Measurements from ENCODE around the gene SLC11A1.
A peak's percentile ranks its signal among the peaks of the same experiment; 100 is the strongest.

SLC11A1 gene

GRCh38 chr2:218400930-218401881 is 19.1 kb downstream of the SLC11A1 start:
- Histone ChIP-seq H2BK15ac (ENCODE audit: low read depth, poor library complexity, severe bottlenecking) (no peak overlapping the region), H3K14ac (ENCODE audit: low read length in 2 of 2) (peak overlapping the region in 1 of 2 experiments; percentile 99), H3K27ac (ENCODE audit: low read length, poor library complexity, severe bottlenecking) (no peak overlapping the region), H3K18ac (ENCODE audit: low read depth in 1 of 2, low read length in 2 of 2) (peak overlapping the region; percentile 87 to 91), H3K79me1 (replicated peaks; ENCODE audit: low read length, poor library complexity, severe bottlenecking) (peaks cover 24% of the 10 kb centered on the region), H3K9me3 (ENCODE audit: control insufficient read depth, low read length) (no peaks in the 10 kb centered on the region), H2BK120ac (ENCODE audit: low read depth, low read length) (peak overlapping the region; percentile 100), H3K36me3 (ENCODE audit: control insufficient read depth in 1 of 2, insufficient read depth in 2 of 2, low read depth in 1 of 2, low read length in 2 of 2) (peaks cover 29 to 45% of the 10 kb centered on the region in 2 experiments), H3K4me3 (ENCODE audit: insufficient read depth in 1 of 2, low read depth in 1 of 2, low read length in 2 of 2) (peak overlapping the region; percentile 85), H4K8ac (ENCODE audit: low read length) (peak overlapping the region; percentile 88), H2AK5ac (ENCODE audit: low read length, severe bottlenecking) (no peak overlapping the region), H3K4me1 (ENCODE audit: control insufficient read depth, insufficient read depth, low read depth, low read length) (peaks cover 57% of the 10 kb centered on the region), H3K9ac (ENCODE audit: low read length) (peak overlapping the region; percentile 88), H3K23ac (ENCODE audit: low read length in 2 of 2) (peak overlapping the region in 1 of 2 experiments; percentile 95), H2BK5ac (ENCODE audit: low read depth, low read length, poor library complexity, severe bottlenecking) (no peak overlapping the region), H3K27me3 (ENCODE audit: control insufficient read depth in 1 of 2, insufficient read depth in 1 of 2, low read length in 2 of 2) (no peaks in the 10 kb centered on the region), H2AFZ (ENCODE audit: low read depth, low read length) (no peak overlapping the region), H3K4ac (ENCODE audit: low read depth in 1 of 2, low read length in 2 of 2) (peak overlapping the region; percentile 78 to 85), H4K91ac (ENCODE audit: low read length) (peak overlapping the region; percentile 76), H3K4me2 (ENCODE audit: low read length, poor library complexity, severe bottlenecking) (peak overlapping the region; percentile 96), H2BK12ac (ENCODE audit: low read length in 2 of 2) (peak overlapping the region in 1 of 2 experiments; percentile 47)
- WGBS: 54% methylated on average over 24 of the region's 24 CpGs
- DNase-seq: no peak

GRCh38 chr2:218401890-218402289 is 19.8 kb downstream of the SLC11A1 start:
- H4K8ac ChIP-seq (ENCODE audit: low read length): no peak overlapping the region
- no peak overlapping the region for H2AFZ ChIP-seq (ENCODE audit: low read depth, low read length)
- H2BK5ac ChIP-seq (ENCODE audit: low read depth, low read length, poor library complexity, severe bottlenecking): no peak overlapping the region
- no peak overlapping the region for H3K4ac ChIP-seq (ENCODE audit: low read depth in 1 of 2, low read length in 2 of 2)
- H3K9me3 ChIP-seq (ENCODE audit: control insufficient read depth, low read length): no peaks in the 10 kb centered on the region
- H3K4me3 ChIP-seq (ENCODE audit: insufficient read depth in 1 of 2, low read depth in 1 of 2, low read length in 2 of 2): peak overlapping the region in 1 of 2 experiments; percentile 85
- H3K79me1 ChIP-seq (replicated peaks; ENCODE audit: low read length, poor library complexity, severe bottlenecking): peaks cover 24% of the 10 kb centered on the region
- WGBS: 78% methylated on average over 6 of the region's 9 CpGs
- H3K27ac ChIP-seq (ENCODE audit: low read length, poor library complexity, severe bottlenecking): no peak overlapping the region
- no peak overlapping the region for H2BK15ac ChIP-seq (ENCODE audit: low read depth, poor library complexity, severe bottlenecking)
- H3K4me2 ChIP-seq (ENCODE audit: low read length, poor library complexity, severe bottlenecking): no peak overlapping the region
- peaks cover 54% of the 10 kb centered on the region for H3K4me1 ChIP-seq (ENCODE audit: control insufficient read depth, insufficient read depth, low read depth, low read length)
- H2BK12ac ChIP-seq (ENCODE audit: low read length in 2 of 2): no peak overlapping the region
- peak overlapping the region in 1 of 2 experiments; percentile 34 for H3K18ac ChIP-seq (ENCODE audit: low read depth in 1 of 2, low read length in 2 of 2)
- DNase-seq: no peak
- H2AK5ac ChIP-seq (ENCODE audit: low read length, severe bottlenecking): no peak overlapping the region
- peaks cover 29 to 45% of the 10 kb centered on the region in 2 experiments for H3K36me3 ChIP-seq (ENCODE audit: control insufficient read depth in 1 of 2, insufficient read depth in 2 of 2, low read depth in 1 of 2, low read length in 2 of 2)
- peak overlapping the region; percentile 71 for H3K9ac ChIP-seq (ENCODE audit: low read length)
- H3K14ac ChIP-seq (ENCODE audit: low read length in 2 of 2): no peak overlapping the region
- no peak overlapping the region for H4K91ac ChIP-seq (ENCODE audit: low read length)
- peak overlapping the region in 1 of 2 experiments; percentile 5 for H3K23ac ChIP-seq (ENCODE audit: low read length in 2 of 2)
- H3K27me3 ChIP-seq (ENCODE audit: control insufficient read depth in 1 of 2, insufficient read depth in 1 of 2, low read length in 2 of 2): no peaks in the 10 kb centered on the region
- no peak overlapping the region for H2BK120ac ChIP-seq (ENCODE audit: low read depth, low read length)

GRCh38 chr2:218402491-218402901 is 20.4 kb downstream of the SLC11A1 start:
- Histone ChIP-seq H3K4me3 (ENCODE audit: insufficient read depth in 1 of 2, low read depth in 1 of 2, low read length in 2 of 2) (no peak overlapping the region), H3K27me3 (ENCODE audit: control insufficient read depth in 1 of 2, insufficient read depth in 1 of 2, low read length in 2 of 2) (no peaks in the 10 kb centered on the region), H3K9me3 (ENCODE audit: control insufficient read depth, low read length) (no peaks in the 10 kb centered on the region), H2BK12ac (ENCODE audit: low read length in 2 of 2) (no peak overlapping the region), H2AFZ (ENCODE audit: low read depth, low read length) (no peak overlapping the region), H2AK5ac (ENCODE audit: low read length, severe bottlenecking) (no peak overlapping the region), H3K4me2 (ENCODE audit: low read length, poor library complexity, severe bottlenecking) (no peak overlapping the region), H3K18ac (ENCODE audit: low read depth in 1 of 2, low read length in 2 of 2) (no peak overlapping the region), H4K91ac (ENCODE audit: low read length) (no peak overlapping the region), H3K14ac (ENCODE audit: low read length in 2 of 2) (no peak overlapping the region), H3K9ac (ENCODE audit: low read length) (no peak overlapping the region), H4K8ac (ENCODE audit: low read length) (no peak overlapping the region), H3K79me1 (replicated peaks; ENCODE audit: low read length, poor library complexity, severe bottlenecking) (peaks cover 24% of the 10 kb centered on the region), H2BK120ac (ENCODE audit: low read depth, low read length) (no peak overlapping the region), H3K4ac (ENCODE audit: low read depth in 1 of 2, low read length in 2 of 2) (no peak overlapping the region), H3K27ac (ENCODE audit: low read length, poor library complexity, severe bottlenecking) (no peak overlapping the region), H3K36me3 (ENCODE audit: control insufficient read depth in 1 of 2, insufficient read depth in 2 of 2, low read depth in 1 of 2, low read length in 2 of 2) (peaks cover 29 to 45% of the 10 kb centered on the region in 2 experiments), H3K4me1 (ENCODE audit: control insufficient read depth, insufficient read depth, low read depth, low read length) (peaks cover 53% of the 10 kb centered on the region), H3K23ac (ENCODE audit: low read length in 2 of 2) (no peak overlapping the region), H2BK15ac (ENCODE audit: low read depth, poor library complexity, severe bottlenecking) (peak overlapping the region; percentile 13), H2BK5ac (ENCODE audit: low read depth, low read length, poor library complexity, severe bottlenecking) (no peak overlapping the region)
- DNase-seq: no peak
- 91% methylated on average over 8 of the region's 8 CpGs for WGBS

GRCh38 chr2:218402911-218403411 is 20.9 kb downstream of the SLC11A1 start:
- peaks cover 29 to 45% of the 10 kb centered on the region in 2 experiments for H3K36me3 ChIP-seq (ENCODE audit: control insufficient read depth in 1 of 2, insufficient read depth in 2 of 2, low read depth in 1 of 2, low read length in 2 of 2)
- H4K91ac ChIP-seq (ENCODE audit: low read length): no peak overlapping the region
- H2BK12ac ChIP-seq (ENCODE audit: low read length in 2 of 2): no peak overlapping the region
- H2BK120ac ChIP-seq (ENCODE audit: low read depth, low read length): no peak overlapping the region
- WGBS: 97% methylated on average over 26 of the region's 26 CpGs
- no peak overlapping the region for H2AK5ac ChIP-seq (ENCODE audit: low read length, severe bottlenecking)
- H2AFZ ChIP-seq (ENCODE audit: low read depth, low read length): no peak overlapping the region
- DNase-seq: no peak
- H3K9ac ChIP-seq (ENCODE audit: low read length): no peak overlapping the region
- no peaks in the 10 kb centered on the region for H3K9me3 ChIP-seq (ENCODE audit: control insufficient read depth, low read length)
- H3K79me1 ChIP-seq (replicated peaks; ENCODE audit: low read length, poor library complexity, severe bottlenecking): peaks cover 24% of the 10 kb centered on the region
- no peak overlapping the region for H3K14ac ChIP-seq (ENCODE audit: low read length in 2 of 2)
- H2BK15ac ChIP-seq (ENCODE audit: low read depth, poor library complexity, severe bottlenecking): peak overlapping the region; percentile 13
- H3K4me3 ChIP-seq (ENCODE audit: insufficient read depth in 1 of 2, low read depth in 1 of 2, low read length in 2 of 2): no peak overlapping the region
- H3K27me3 ChIP-seq (ENCODE audit: control insufficient read depth in 1 of 2, insufficient read depth in 1 of 2, low read length in 2 of 2): no peaks in the 10 kb centered on the region
- no peak overlapping the region for H3K27ac ChIP-seq (ENCODE audit: low read length, poor library complexity, severe bottlenecking)
- H2BK5ac ChIP-seq (ENCODE audit: low read depth, low read length, poor library complexity, severe bottlenecking): no peak overlapping the region
- H3K4me2 ChIP-seq (ENCODE audit: low read length, poor library complexity, severe bottlenecking): no peak overlapping the region
- H3K4ac ChIP-seq (ENCODE audit: low read depth in 1 of 2, low read length in 2 of 2): no peak overlapping the region
- peak overlapping the region in 1 of 2 experiments; percentile 36 for H3K23ac ChIP-seq (ENCODE audit: low read length in 2 of 2)
- H3K18ac ChIP-seq (ENCODE audit: low read depth in 1 of 2, low read length in 2 of 2): no peak overlapping the region
- peaks cover 50% of the 10 kb centered on the region for H3K4me1 ChIP-seq (ENCODE audit: control insufficient read depth, insufficient read depth, low read depth, low read length)
- no peak overlapping the region for H4K8ac ChIP-seq (ENCODE audit: low read length)
